ENCODE measurements around the gene SWT1.
"Not testable (repeated sequence)": the region's sequence is repeated elsewhere in the genome, so short reads cannot be mapped to it uniquely, and the experiment has no call there.

SWT1 gene

GRCh38 chr1:185213091-185213490 is 56.1 kb downstream of the SWT1 start:
- H3K4me3 ChIP-seq (ENCODE audit: low read depth in 1 of 2, low read length in 2 of 2), result no peak overlapping the region
- no peak overlapping the region for H3K9ac ChIP-seq (ENCODE audit: low read depth in 1 of 2, low read length in 2 of 2)
- H3K9me3 ChIP-seq (ENCODE audit: control insufficient read depth in 1 of 2, low read length in 2 of 2), result no peaks in the 10 kb centered on the region
- H3K4me1 ChIP-seq (ENCODE audit: control insufficient read depth in 1 of 2, insufficient read depth in 2 of 2, low read length in 2 of 2), result no peaks in the 10 kb centered on the region
- no peaks in the 10 kb centered on the region for H3K27me3 ChIP-seq (ENCODE audit: control insufficient read depth in 1 of 2, insufficient read depth in 2 of 2, low read length in 2 of 2)
- no peaks in the 10 kb centered on the region for H3K36me3 ChIP-seq (ENCODE audit: control insufficient read depth in 1 of 2, insufficient read depth in 2 of 2, low read length in 2 of 2)
- no peak overlapping the region for H3K27ac ChIP-seq (ENCODE audit: low read depth, low read length)

GRCh38 chr1:185215911-185216310 is 58.9 kb downstream of the SWT1 start:
- Histone ChIP-seq H3K27me3 (ENCODE audit: control insufficient read depth in 1 of 2, insufficient read depth in 2 of 2, low read length in 2 of 2) (no peaks in the 10 kb centered on the region), H3K4me1 (ENCODE audit: control insufficient read depth in 1 of 2, insufficient read depth in 2 of 2, low read length in 2 of 2) (no peaks in the 10 kb centered on the region), H3K36me3 (ENCODE audit: control insufficient read depth in 1 of 2, insufficient read depth in 2 of 2, low read length in 2 of 2) (no peaks in the 10 kb centered on the region), H3K4me3 (ENCODE audit: low read depth in 1 of 2, low read length in 2 of 2) (no peak overlapping the region), H3K9me3 (ENCODE audit: control insufficient read depth in 1 of 2, low read length in 2 of 2) (no peaks in the 10 kb centered on the region), H3K9ac (ENCODE audit: low read depth in 1 of 2, low read length in 2 of 2) (no peak overlapping the region), H3K27ac (ENCODE audit: low read depth, low read length) (no peak overlapping the region)

GRCh38 chr1:185224132-185224531 is 67.2 kb downstream of the SWT1 start:
- peaks cover 0 to 7% of the 10 kb centered on the region in 2 donors for H3K9me3 ChIP-seq (ENCODE audit: control insufficient read depth in 1 of 2, low read length in 2 of 2)
- H3K36me3 ChIP-seq (ENCODE audit: control insufficient read depth in 1 of 2, insufficient read depth in 2 of 2, low read length in 2 of 2), result peaks cover 0 to 7% of the 10 kb centered on the region in 2 donors
- H3K4me1 ChIP-seq (ENCODE audit: control insufficient read depth in 1 of 2, insufficient read depth in 2 of 2, low read length in 2 of 2), result no peaks in the 10 kb centered on the region
- H3K4me3 ChIP-seq (ENCODE audit: low read depth in 1 of 2, low read length in 2 of 2), result no peak overlapping the region
- H3K27ac ChIP-seq (ENCODE audit: low read depth, low read length), result no peak overlapping the region
- no peak overlapping the region for H3K9ac ChIP-seq (ENCODE audit: low read depth in 1 of 2, low read length in 2 of 2)
- no peaks in the 10 kb centered on the region for H3K27me3 ChIP-seq (ENCODE audit: control insufficient read depth in 1 of 2, insufficient read depth in 2 of 2, low read length in 2 of 2)

GRCh38 chr1:185227161-185227560 is 70.2 kb downstream of the SWT1 start:
- Histone ChIP-seq H3K27me3 (ENCODE audit: control insufficient read depth in 1 of 2, insufficient read depth in 2 of 2, low read length in 2 of 2) (no peaks in the 10 kb centered on the region), H3K4me1 (ENCODE audit: control insufficient read depth in 1 of 2, insufficient read depth in 2 of 2, low read length in 2 of 2) (no peaks in the 10 kb centered on the region), H3K36me3 (ENCODE audit: control insufficient read depth in 1 of 2, insufficient read depth in 2 of 2, low read length in 2 of 2) (peaks cover 0 to 7% of the 10 kb centered on the region in 2 donors)

GRCh38 chr1:185228979-185229378 is 72.0 kb downstream of the SWT1 start:
- no peaks in the 10 kb centered on the region for H3K27me3 ChIP-seq (ENCODE audit: control insufficient read depth in 1 of 2, insufficient read depth in 2 of 2, low read length in 2 of 2)
- no peak overlapping the region for H3K4me3 ChIP-seq (ENCODE audit: low read depth in 1 of 2, low read length in 2 of 2)
- H3K36me3 ChIP-seq (ENCODE audit: control insufficient read depth in 1 of 2, insufficient read depth in 2 of 2, low read length in 2 of 2), result no peaks in the 10 kb centered on the region
- peaks cover 0 to 3% of the 10 kb centered on the region in 2 donors for H3K9me3 ChIP-seq (ENCODE audit: control insufficient read depth in 1 of 2, low read length in 2 of 2)
- no peaks in the 10 kb centered on the region for H3K4me1 ChIP-seq (ENCODE audit: control insufficient read depth in 1 of 2, insufficient read depth in 2 of 2, low read length in 2 of 2)
- no peak overlapping the region for H3K27ac ChIP-seq (ENCODE audit: low read depth, low read length)
- H3K9ac ChIP-seq (ENCODE audit: low read depth in 1 of 2, low read length in 2 of 2), result no peak overlapping the region

More at GRCh38 chr1:185227161-185227560, 70.2 kb downstream of the SWT1 start:
- Histone ChIP-seq H3K27ac (ENCODE audit: low read depth, low read length) (no peak overlapping the region), H3K9me3 (ENCODE audit: control insufficient read depth in 1 of 2, low read length in 2 of 2) (peaks cover 0 to 7% of the 10 kb centered on the region in 2 donors), H3K9ac (ENCODE audit: low read depth in 1 of 2, low read length in 2 of 2) (no peak overlapping the region), H3K4me3 (ENCODE audit: low read depth in 1 of 2, low read length in 2 of 2) (no peak overlapping the region)

GRCh38 chr1:185229981-185230380 is 73.0 kb downstream of the SWT1 start:
- Histone ChIP-seq H3K36me3 (ENCODE audit: control insufficient read depth in 1 of 2, insufficient read depth in 2 of 2, low read length in 2 of 2) (no peaks in the 10 kb centered on the region), H3K4me1 (ENCODE audit: control insufficient read depth in 1 of 2, insufficient read depth in 2 of 2, low read length in 2 of 2) (no peaks in the 10 kb centered on the region), H3K9me3 (ENCODE audit: control insufficient read depth in 1 of 2, low read length in 2 of 2) (no peaks in the 10 kb centered on the region), H3K27me3 (ENCODE audit: control insufficient read depth in 1 of 2, insufficient read depth in 2 of 2, low read length in 2 of 2) (no peaks in the 10 kb centered on the region), H3K27ac (ENCODE audit: low read depth, low read length) (no peak overlapping the region), H3K4me3 (ENCODE audit: low read depth in 1 of 2, low read length in 2 of 2) (no peak overlapping the region), H3K9ac (ENCODE audit: low read depth in 1 of 2, low read length in 2 of 2) (no peak overlapping the region)

- Histone ChIP-seq H3K9me3 (ENCODE audit: control insufficient read depth in 1 of 2, low read length in 2 of 2) (peaks cover 0 to 2% of the 10 kb centered on the region in 2 donors), H3K4me3 (ENCODE audit: low read depth in 1 of 2, low read length in 2 of 2) (no peak overlapping the region), H3K27ac (ENCODE audit: low read depth, low read length) (no peak overlapping the region), H3K4me1 (ENCODE audit: control insufficient read depth in 1 of 2, insufficient read depth in 2 of 2, low read length in 2 of 2) (no peaks in the 10 kb centered on the region), H3K27me3 (ENCODE audit: control insufficient read depth in 1 of 2, insufficient read depth in 2 of 2, low read length in 2 of 2) (no peaks in the 10 kb centered on the region), H3K36me3 (ENCODE audit: control insufficient read depth in 1 of 2, insufficient read depth in 2 of 2, low read length in 2 of 2) (no peaks in the 10 kb centered on the region), H3K9ac (ENCODE audit: low read depth in 1 of 2, low read length in 2 of 2) (no peak overlapping the region)
Observed at GRCh38 chr1:185232874-185233273, 75.9 kb downstream of the SWT1 start.

GRCh38 chr1:185234183-185234582 is 77.2 kb downstream of the SWT1 start:
- H3K4me3 ChIP-seq (ENCODE audit: low read depth in 1 of 2, low read length in 2 of 2); H3K36me3 ChIP-seq (ENCODE audit: control insufficient read depth in 1 of 2, insufficient read depth in 2 of 2, low read length in 2 of 2); H3K4me1 ChIP-seq (ENCODE audit: control insufficient read depth in 1 of 2, insufficient read depth in 2 of 2, low read length in 2 of 2); H3K27me3 ChIP-seq (ENCODE audit: control insufficient read depth in 1 of 2, insufficient read depth in 2 of 2, low read length in 2 of 2); H3K9ac ChIP-seq (ENCODE audit: low read depth in 1 of 2, low read length in 2 of 2); H3K27ac ChIP-seq (ENCODE audit: low read depth, low read length); H3K9me3 ChIP-seq (ENCODE audit: control insufficient read depth in 1 of 2, low read length in 2 of 2): not testable (repeated sequence)

GRCh38 chr1:185237176-185237575 is 80.2 kb downstream of the SWT1 start:
- H3K36me3 ChIP-seq (ENCODE audit: control insufficient read depth in 1 of 2, insufficient read depth in 2 of 2, low read length in 2 of 2); H3K27ac ChIP-seq (ENCODE audit: low read depth, low read length); H3K27me3 ChIP-seq (ENCODE audit: control insufficient read depth in 1 of 2, insufficient read depth in 2 of 2, low read length in 2 of 2); H3K4me1 ChIP-seq (ENCODE audit: control insufficient read depth in 1 of 2, insufficient read depth in 2 of 2, low read length in 2 of 2); H3K4me3 ChIP-seq (ENCODE audit: low read depth in 1 of 2, low read length in 2 of 2); H3K9ac ChIP-seq (ENCODE audit: low read depth in 1 of 2, low read length in 2 of 2); H3K9me3 ChIP-seq (ENCODE audit: control insufficient read depth in 1 of 2, low read length in 2 of 2): not testable (repeated sequence)

- H3K4me3 ChIP-seq (ENCODE audit: low read depth in 1 of 2, low read length in 2 of 2), result no peak overlapping the region
- H3K9ac ChIP-seq (ENCODE audit: low read depth in 1 of 2, low read length in 2 of 2), result no peak overlapping the region
- no peaks in the 10 kb centered on the region for H3K27me3 ChIP-seq (ENCODE audit: control insufficient read depth in 1 of 2, insufficient read depth in 2 of 2, low read length in 2 of 2)
Observed at GRCh38 chr1:185237661-185238060, 80.7 kb downstream of the SWT1 start.

GRCh38 chr1:185238447-185238846 is 81.5 kb downstream of the SWT1 start:
- H3K9me3 ChIP-seq (ENCODE audit: control insufficient read depth in 1 of 2, low read length in 2 of 2), result peaks cover 0 to 2% of the 10 kb centered on the region in 2 donors
- H3K36me3 ChIP-seq (ENCODE audit: control insufficient read depth in 1 of 2, insufficient read depth in 2 of 2, low read length in 2 of 2), result no peaks in the 10 kb centered on the region
- H3K4me3 ChIP-seq (ENCODE audit: low read depth in 1 of 2, low read length in 2 of 2), result no peak overlapping the region
- H3K27ac ChIP-seq (ENCODE audit: low read depth, low read length), result no peak overlapping the region
- H3K27me3 ChIP-seq (ENCODE audit: control insufficient read depth in 1 of 2, insufficient read depth in 2 of 2, low read length in 2 of 2), result no peaks in the 10 kb centered on the region
- no peaks in the 10 kb centered on the region for H3K4me1 ChIP-seq (ENCODE audit: control insufficient read depth in 1 of 2, insufficient read depth in 2 of 2, low read length in 2 of 2)
- no peak overlapping the region for H3K9ac ChIP-seq (ENCODE audit: low read depth in 1 of 2, low read length in 2 of 2)

More at GRCh38 chr1:185237661-185238060, 80.7 kb downstream of the SWT1 start:
- no peaks in the 10 kb centered on the region for H3K4me1 ChIP-seq (ENCODE audit: control insufficient read depth in 1 of 2, insufficient read depth in 2 of 2, low read length in 2 of 2)
- H3K27ac ChIP-seq (ENCODE audit: low read depth, low read length), result no peak overlapping the region
- peaks cover 0 to 2% of the 10 kb centered on the region in 2 donors for H3K9me3 ChIP-seq (ENCODE audit: control insufficient read depth in 1 of 2, low read length in 2 of 2)
- no peaks in the 10 kb centered on the region for H3K36me3 ChIP-seq (ENCODE audit: control insufficient read depth in 1 of 2, insufficient read depth in 2 of 2, low read length in 2 of 2)
